DMS 273 treated with DMSO at 0.1 percent for 48 hours (cell line): ENCODE measurements around the gene MXD3.
"Not testable (repeated sequence)": the region's sequence is repeated elsewhere in the genome, so short reads cannot be mapped to it uniquely, and the experiment has no call there.

Source experiments
- DNase-seq: peaks from one replicate; lab custom pipeline; 2025; lab: John Stamatoyannopoulos, UW

The MXD3 gene

GRCh38 chr5:177319913-177320588, 8.4 kb upstream of the MXD3 start:
- DNase-seq = no peak

GRCh38 chr5:177317959-177318377, 6.3 kb upstream of the MXD3 start:
- peak; percentile 58 for DNase-seq

- no peak for DNase-seq
Observed at GRCh38 chr5:177316005-177316404, 4.3 kb upstream of the MXD3 start.

GRCh38 chr5:177315411-177315810, 3.7 kb upstream of the MXD3 start:
- no peak for DNase-seq

- no peak for DNase-seq
Observed at GRCh38 chr5:177314376-177315342, 3.0 kb upstream of the MXD3 start.

GRCh38 chr5:177313561-177314259, 2.0 kb upstream of the MXD3 start:
- no peak for DNase-seq

- DNase-seq = no peak
Observed at GRCh38 chr5:177312649-177313181, 1.0 kb upstream of the MXD3 start.

- DNase-seq = no peak
Observed at GRCh38 chr5:177311392-177311722, 341 bp downstream of the MXD3 start.

GRCh38 chr5:177310757-177311391, 824 bp downstream of the MXD3 start:
- DNase-seq = peak; percentile 41

- no peak for DNase-seq
Observed at GRCh38 chr5:177310332-177310731, 1.4 kb downstream of the MXD3 start.

GRCh38 chr5:177309351-177310191, 2.1 kb downstream of the MXD3 start:
- DNase-seq = peak; percentile 28

DNA sequence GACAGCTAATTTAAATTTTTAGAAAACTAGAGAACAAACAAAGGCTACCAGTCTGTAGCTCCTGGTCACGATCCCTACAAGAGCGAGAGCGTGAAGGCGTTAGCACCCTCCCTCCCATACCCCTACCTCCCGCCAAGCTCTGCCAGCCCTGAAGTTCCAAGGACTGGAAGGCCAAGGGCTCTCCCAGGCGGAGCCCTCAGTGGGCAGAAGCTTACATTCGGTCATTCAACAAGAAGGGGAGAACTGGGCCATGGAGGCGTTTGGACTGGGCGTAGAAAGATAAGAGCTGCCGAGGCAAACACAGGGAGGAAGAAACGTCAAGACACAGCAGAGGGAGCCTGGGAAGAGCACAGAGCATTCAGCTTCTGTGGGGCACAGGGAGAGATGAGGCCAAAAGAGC, 3.0 kb downstream of the MXD3 start:
- no peak for DNase-seq

DNA sequence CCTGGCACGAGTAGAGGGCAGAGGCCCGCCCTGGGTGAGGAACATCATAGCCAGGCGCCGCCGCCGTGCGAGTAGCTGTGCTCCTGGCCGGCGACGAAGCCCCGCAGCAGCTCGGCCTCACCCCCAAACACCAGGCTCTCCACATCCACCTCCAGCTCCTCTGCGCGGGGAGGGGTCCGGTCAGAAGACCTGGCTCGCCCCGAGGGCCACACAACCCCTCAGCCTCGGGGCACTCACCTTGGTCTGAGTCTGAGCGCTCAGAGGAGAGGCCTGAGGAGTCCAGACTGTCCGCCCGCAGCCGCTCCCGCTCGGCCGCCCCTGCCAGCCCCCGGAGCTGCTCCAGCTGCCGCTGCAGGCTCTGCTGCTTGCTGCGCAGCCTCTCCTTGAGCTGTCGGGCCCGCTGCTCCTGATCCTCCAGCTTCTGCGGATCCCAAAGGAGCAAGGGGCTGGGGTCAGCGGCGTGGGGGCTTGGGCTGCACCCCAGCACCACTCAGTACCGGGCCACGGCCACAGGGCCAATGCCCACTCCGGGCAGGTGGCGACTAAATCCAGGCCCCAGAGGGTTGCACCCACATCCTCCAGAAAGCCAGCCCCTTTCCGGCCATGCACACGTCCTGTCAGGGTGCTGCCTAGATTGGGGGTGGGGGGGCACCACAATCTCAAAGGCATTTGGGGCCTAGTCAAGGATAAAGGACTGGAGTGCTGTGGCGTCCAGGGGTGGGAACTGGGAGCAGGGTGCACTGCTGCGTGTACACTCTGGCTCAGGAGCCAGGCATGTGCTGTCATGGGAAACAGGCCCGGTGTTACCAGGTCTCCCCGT, 3.9 kb downstream of the MXD3 start:
- DNase-seq = no peak

DNA sequence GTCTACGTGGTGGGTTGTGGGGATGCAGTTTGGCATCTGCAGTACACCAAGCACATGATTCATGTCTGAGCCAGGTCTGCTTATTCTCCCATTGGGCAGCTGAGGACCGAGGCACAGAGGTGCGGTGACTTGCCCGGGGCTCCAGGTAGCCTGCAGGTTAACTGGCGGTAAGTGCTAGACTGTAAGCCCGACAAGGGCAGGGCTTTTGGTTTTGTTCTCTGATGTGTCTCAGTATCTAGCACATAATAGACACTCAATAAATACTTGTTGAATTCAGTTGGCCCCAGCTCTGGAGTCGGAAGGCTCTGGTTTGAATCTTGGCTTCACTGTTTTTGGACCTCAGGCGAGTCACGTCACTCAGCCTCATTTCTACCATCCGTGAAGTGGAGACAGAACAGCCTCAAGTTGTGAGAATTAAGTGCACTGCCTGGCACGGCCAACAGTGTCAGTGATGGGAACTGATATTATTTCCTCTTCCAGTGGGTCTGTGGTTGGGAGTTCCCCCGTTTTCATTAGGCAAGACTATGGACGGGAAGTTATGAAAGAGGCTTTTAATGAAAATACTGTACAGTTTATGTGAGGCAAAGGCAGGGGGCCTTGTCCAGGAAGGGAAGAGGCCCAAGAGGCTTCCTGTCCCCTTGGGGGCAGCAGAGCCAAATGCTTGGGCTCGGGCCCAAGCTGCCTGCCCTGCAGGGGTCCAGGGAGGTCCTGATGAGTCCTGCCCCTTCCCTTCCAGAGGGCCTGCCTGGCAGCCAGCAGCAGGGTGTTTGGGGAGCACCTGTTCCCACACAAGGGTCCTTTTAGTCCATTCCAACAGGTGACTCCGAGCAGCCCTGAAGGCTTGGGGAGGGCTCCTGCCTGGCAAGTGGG, 4.8 kb downstream of the MXD3 start:
- DNase-seq = no peak

DNA sequence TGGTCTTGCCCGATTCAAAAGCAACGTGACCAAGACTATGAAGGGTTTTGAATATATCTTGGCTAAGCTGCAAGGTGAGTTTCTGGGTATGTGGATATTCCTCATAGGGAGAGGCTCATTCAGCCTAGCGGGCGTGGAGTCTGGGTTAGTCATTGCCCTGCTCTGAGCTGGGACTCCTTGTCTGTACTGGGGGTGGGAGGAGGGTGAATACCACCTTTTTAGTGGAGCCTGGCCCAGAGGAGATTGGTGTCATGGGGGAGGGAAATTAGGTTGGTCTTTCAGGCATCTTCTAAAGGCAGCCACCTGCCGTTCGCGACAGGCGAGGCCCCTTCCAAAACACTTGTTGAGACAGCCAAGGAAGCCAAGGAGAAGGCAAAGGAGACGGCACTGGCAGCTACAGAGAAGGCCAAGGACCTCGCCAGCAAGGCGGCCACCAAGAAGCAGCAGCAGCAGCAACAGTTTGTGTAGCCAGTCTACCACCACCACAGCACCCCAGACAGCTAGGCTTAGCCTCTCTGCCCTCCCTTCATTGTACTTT, 5.5 kb downstream of the MXD3 start:
- DNase-seq = not testable (repeated sequence)

DNA sequence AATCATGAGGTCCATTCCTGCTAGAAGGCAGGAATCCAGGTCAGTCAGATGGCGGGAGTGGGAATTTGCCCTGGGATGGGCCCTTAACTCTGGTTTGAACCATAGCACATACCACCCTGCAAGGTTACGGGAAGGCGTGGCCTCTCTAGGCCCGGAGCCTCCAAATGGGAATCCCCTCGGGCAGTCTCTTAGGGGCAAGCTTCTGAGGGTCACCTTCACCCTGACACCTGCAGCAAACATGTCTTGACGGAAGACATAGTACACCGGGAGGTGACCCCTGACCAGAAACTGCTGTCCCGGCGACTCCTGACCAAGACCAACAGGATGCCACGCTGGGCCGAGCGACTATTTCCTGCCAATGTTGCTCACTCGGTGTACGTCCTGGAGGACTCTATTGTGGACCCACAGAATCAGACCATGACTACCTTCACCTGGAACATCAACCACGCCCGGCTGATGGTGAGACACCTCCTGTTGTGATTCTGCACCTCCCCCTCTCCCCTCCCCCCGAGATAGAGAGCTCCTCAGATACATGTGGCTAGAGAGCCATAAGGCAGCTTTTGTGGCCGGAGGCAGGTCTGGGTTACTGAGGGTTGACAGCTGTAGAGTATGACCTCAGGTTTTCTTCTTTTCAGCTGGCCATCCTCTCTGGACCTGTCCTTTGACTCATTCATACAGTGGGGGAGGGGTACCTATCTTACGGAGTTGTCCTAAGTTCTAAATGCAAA, 7.1 kb downstream of the MXD3 start:
- no peak for DNase-seq

DNA sequence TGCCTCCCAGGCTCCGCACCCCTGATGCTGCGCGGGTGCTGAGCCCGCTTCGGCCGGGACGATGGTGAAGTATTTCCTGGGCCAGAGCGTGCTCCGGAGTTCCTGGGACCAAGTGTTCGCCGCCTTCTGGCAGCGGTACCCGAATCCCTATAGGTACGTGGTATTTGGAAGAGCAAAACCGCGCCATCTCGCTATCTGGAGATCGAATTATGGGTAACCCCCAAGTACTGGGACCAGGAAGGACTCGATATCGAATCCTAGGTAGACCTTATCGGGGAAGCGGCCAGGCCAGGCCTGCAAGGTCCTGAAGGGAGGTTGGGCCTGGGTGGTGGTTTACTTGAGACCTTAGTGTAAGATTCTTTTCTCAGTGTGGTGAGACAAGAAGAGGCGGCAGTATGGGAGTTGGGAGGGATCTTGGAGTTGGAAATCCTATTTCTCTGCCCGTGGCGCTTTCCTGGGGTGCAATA, 7.7 kb downstream of the MXD3 start:
- DNase-seq = no peak
